Dedifferentiated amniotic fluid mesenchymal stem cell (primary cell): ENCODE measurements around the gene ZBTB40.

ENCODE experiments used
- DNase-seq: peaks from one replicate; pipeline ENCODE4 v3.0.0-alpha.2; 2016; ENCODE audit errors: extremely low spot score

The ZBTB40 gene

DNA sequence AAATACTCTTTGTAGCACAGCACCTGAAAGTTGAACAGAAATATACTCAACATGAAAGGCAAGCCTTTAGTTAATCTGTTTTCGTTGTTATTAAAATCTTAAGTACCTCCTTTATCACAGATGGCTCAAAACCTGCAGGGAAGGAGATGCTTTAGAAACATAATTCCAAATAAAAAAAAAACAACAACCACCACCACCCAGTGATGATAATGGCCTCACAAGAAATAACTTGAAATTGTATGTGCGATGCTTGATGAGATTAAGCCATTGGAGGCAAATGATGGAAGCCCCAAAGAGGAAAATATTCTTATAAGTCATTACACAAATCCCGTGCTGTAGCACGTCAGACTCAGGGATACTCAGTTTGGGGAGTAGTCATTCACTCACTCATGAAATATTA, 24.9 kb upstream of the ZBTB40 start:
- no peak for DNase-seq

- no peak for DNase-seq
Observed at GRCh38 chr1:22428672-22429071, 23.0 kb upstream of the ZBTB40 start.

- DNase-seq = no peak
Observed at GRCh38 chr1:22431965-22432364, 19.7 kb upstream of the ZBTB40 start.

DNA sequence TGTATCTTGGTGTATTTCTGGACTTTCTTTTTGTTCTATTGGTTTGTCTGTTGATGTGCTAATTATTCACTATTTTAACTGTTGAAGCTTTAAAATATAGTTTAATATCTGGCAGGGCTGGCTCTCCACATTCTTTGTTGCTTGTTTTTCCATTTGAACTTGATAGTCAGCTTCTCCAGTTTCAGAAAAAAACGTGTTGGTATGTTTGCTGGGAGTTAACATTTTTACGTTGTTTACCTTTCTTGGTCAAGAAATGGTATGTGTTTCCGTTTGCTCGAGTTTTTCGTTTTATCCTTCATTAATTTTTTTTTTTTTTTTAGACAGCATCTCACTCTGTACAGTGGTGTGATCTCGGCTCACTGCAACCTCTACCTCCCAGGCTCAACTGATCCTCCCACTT, 16.9 kb upstream of the ZBTB40 start:
- DNase-seq = no peak

DNA sequence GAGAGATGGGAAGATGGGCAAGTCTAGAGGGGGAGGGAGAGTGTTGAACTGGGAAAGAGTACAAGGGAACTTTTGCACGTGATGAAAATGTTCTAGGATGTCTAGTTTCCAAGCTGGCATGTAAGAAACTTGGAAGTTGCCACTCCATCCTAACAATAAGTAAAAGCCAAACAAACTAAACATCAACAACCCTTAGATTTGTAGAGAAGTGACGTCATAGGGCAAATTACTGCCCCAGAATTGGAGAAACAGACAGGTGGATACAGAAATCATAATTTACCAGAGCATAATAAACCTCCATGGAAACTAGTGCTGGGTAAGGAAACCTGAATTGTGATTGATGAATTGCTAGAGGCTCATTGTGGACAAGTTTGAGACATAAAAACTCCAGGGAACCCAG, 14.7 kb upstream of the ZBTB40 start:
- DNase-seq = no peak

DNA sequence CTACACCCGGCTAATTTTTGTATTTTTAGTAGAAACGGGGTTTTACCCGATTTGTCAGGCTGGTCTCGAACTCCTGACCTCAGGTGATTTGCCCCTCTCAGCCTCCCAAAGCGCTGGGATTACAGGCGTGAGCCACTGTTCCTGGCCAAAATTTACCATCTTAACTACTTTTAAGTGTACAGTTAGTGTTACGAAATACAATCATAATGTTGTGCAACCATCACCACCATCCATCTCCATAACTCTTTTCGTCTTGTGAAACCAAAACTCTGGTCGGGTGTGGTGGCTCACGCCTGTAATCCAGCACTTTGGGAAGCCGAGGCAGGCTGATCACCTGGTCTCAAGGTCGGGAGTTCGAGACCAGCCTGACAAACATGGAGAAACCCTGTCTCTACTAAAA, 14.1 kb upstream of the ZBTB40 start:
- no peak for DNase-seq

- DNase-seq = no peak
Observed at GRCh38 chr1:22440582-22440981, 11.1 kb upstream of the ZBTB40 start.

- no peak for DNase-seq
Observed at GRCh38 chr1:22442212-22442894, 9.3 kb upstream of the ZBTB40 start.

DNA sequence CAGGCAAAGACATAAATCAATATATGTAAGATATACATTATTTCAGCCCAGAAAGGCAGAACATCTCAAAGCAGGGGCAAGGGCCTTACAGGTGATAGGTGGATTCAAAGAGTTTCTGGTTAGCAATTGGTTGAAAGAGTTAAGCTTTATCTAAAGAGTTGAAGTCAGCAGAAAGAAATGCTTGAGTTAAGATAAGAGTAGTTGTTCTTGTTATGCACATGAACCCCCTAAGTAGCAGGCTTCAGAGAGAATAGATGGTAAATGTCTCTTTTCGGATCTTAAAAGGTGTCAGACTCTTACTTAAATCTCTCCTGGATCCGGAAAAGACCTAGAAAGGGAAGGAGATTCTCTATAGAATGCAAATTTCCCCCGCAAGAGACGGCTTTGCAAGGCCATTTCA, 8.3 kb upstream of the ZBTB40 start:
- no peak for DNase-seq

DNA sequence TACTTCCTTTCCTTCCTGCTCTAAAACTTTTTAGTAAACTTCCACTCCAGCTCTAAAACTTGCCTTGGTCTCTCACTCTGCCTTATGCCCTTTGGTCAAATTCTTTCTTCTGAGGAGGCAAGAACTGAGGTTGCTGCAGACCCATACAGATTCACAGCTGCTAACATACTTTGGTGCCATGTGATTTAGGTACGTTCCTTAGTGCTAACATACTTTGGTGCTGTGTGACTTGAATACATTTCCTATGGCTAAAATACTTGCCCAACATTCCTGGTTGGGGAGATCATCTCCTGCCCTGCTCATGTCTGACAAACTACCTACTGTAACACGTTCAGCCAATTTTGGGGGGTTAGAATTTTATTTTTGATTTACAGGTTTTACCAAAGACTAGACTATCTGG, 6.8 kb upstream of the ZBTB40 start:
- DNase-seq = no peak

GRCh38 chr1:22447621-22448111, 4.0 kb upstream of the ZBTB40 start:
- peak; percentile 67 for DNase-seq

DNA sequence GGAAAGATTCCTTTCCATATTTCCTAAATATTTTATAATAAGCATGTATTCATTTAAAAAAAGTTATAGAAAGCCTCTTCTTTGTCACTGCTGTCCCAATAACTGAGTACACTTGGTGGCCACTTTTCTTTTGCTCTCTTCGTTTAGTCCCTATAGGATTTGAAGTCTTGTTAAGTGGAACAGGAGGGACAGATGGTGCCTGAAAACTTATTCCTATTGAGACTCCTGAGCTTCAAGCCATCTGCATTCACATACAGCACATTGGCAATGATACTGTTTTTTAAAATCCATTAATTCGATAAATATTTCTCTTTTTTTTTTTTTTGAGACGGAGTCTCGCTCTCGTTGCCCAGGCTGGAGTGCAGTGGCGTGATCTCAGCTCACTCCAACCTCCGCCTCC, 2.0 kb upstream of the ZBTB40 start:
- no peak for DNase-seq

DNA sequence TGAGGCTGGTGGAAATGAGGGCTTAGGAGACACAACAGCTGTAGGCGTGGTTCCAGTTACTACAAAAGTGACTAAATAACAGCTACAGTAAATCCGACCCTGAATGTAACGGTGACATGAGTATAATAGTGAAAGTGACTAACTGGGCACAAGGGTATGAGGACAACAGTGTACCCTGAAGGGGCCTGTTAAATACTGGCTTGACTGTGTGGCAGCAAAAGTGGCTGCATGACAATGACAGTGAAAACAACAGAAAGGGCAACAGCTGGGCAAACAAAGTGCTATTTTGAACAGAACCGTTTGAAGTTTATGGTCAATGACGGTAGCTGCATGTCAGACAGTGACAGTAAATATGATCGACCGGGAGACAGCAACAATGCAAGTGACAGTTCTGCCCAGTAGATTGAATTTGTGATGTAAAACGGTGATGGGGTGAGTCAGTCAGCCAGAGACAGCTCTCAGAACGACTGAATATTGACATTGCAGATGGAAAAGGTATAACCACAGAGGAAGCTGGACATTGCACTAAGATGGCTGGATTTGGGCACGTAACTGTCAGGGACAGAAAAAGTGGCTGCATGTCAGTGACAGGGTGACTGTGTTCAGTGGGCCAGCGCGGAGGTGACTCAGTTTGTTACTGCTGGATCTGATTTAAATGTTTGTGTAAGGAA, 1.2 kb upstream of the ZBTB40 start:
- DNase-seq = no peak

DNA sequence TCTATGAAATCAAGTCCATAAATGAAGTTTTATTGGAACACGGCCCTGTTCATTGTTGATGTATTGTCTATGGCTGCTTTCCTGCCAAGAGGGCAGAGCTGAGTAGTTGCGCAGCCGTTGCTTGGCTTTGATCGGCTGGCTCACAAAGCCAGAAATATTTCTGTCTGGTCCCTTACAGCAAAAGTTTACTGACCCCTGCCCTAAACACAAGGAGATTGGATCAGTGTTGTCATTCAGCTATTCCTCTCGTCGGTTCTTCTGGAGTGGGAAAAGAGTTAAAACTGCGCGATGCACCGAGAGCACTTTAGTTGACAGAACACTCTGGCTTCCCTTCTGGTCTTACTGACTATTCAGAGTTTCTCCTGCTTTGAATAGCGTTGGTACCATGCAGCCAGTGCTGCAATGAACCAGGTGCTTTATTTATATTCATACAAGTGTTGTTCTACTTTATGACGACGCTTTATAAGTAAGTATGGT, 868 bp downstream of the ZBTB40 start:
- no peak for DNase-seq

DNA sequence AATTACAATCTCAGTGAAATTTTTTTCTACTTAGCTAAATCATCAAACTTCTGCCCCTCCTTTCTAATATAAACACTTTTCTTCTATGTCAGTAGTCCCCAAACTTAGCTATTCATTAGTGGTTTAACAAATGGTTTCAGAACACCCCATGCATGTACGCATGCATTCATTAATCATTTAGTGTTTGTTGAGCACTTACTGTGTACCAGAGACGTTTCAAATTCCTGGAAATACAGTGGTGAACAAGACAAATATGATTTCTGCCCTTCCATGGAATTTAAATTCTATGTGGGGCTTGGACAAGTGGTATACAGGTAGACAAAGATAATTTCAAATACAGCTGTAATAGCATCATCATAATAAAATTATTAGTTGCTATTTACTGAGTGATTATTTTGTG, 1.5 kb downstream of the ZBTB40 start:
- no peak for DNase-seq

DNA sequence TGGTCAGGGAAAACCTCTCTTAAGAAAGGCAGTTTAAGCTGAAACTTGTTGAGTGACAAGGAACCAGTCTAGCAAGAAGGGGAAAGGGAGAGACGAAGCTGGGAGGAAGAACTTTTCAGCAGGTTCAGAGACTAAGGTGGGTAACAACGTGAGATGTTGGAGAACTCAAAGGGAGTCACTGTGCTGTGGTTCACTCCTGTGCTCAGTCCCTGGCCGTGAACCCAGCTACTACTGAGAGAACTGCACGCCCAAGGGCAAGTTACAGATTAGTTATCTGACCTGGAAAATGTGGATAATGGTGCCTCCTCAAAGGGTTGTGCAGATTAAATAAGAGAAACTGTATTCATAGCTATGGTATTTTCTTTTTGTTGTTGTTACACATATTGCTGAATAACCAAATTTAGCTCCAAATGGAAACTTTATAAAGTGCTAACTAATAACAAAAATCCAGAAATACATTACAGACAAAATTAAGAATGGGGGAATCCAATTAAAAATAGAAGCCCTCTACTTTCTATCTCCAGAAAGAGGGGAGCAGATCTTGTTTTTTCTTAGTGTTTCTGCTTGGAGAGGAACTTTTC, 2.9 kb downstream of the ZBTB40 start:
- no peak for DNase-seq

- no peak for DNase-seq
Observed at GRCh38 chr1:22457345-22457744, 5.7 kb downstream of the ZBTB40 start.

- DNase-seq = no peak
Observed at GRCh38 chr1:22457836-22458235, 6.2 kb downstream of the ZBTB40 start.

- DNase-seq = no peak
Observed at GRCh38 chr1:22461100-22461499, 9.4 kb downstream of the ZBTB40 start.

DNA sequence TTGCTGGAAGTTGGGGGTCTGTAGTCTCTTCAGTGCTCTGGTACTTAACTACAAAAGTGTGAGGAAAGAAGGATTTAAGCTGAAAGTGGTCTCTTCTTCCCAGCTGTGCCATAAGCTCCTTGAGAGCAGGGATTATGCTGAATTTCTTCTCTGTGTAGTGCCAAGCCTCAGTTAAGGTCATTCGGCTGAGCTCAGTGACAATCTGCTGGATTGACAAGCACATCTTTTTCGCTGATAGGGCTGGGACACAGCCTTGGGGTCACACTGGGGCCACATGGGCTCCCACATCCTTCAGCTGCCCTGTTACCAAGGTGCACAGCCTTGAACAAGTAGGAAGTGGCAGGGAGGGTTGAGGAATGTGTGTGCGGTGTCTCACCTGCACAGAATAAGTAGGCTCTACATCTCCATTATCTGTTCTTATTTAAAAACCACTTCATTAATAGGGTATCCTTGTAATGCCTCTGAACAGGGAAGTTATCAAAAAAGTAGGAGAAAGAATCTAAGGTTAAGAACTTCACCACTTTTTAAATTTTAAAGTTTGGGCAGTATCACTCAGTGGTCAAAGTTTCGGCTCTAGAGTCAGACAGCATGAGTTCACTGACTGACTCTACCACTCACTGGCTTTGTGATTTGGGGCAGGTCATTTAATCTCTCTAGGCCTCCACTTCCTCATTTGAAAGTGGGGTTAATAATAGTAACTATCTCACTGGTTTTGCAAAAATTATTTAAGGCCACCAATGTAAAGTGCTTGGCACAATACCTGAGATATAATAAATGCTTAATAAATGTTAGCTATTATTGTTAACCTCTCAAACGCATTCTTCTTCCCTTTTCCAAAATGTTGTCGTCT, 10.3 kb downstream of the ZBTB40 start:
- no peak for DNase-seq

- DNase-seq = no peak
Observed at GRCh38 chr1:22462928-22463327, 11.3 kb downstream of the ZBTB40 start.

DNA sequence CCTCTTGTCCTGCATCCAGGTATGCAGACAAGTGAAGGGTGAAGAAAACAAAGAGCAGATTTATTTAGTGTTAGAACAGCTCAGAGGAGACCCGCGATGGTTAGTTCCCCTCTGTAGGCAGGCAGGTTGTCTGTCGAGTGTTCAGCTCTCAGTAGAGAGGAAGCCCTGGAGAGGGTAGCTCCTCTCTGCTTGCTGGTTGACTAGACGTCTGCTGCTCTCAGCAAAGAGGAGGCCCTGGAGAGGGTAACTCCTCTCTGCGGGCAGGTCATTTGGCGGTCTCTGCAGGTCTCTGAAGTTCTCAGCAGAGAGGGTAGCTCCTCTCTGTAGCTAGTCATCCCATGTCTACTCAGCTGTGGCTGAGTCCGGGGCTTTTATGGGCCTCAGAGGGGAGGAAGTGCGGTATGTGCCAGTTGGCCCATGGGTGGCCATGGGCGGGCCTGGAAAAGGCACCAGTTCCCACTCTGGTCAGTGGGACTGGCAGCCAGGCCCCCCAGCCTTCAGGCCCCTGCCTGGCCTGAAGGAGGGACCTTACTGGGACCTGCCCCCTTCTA, 13.4 kb downstream of the ZBTB40 start:
- no peak for DNase-seq
